Suprapubic skin (tissue), 4 donors: ENCODE results near the gene ABHD3.

ENCODE experiments used
- POLR2A ChIP-seq, 2 donors: fragments of 450-650 bp; IDR thresholded peaks; one replicate each; pipeline ENCODE4 v1.6.1; 2017; ENCODE audit warnings: antibody characterized with exemption in 2 of 2, mild to moderate bottlenecking in 2 of 2, moderate library complexity in 2 of 2
- POLR2AphosphoS5 ChIP-seq, 3 donors: sonication (generic); formaldehyde crosslinking; IDR thresholded peaks; one replicate each; pipeline ENCODE4 v1.6.1; 2017; ENCODE audit warnings: antibody characterized with exemption in 3 of 3
- TF ChIP-seq, protein P1 (sequence below), 2 donors: fragments of 200-600 bp in 1 of 2; fragments of 450-650 bp in 1 of 2; sonication (generic) in 1 of 2; IDR thresholded peaks; one replicate each; pipeline ENCODE4 v1.5.1; 2016 to 2019; ENCODE audit warnings: antibody characterized with exemption in 2 of 2, mild to moderate bottlenecking in 1 of 2, moderate library complexity in 1 of 2

DNA sequence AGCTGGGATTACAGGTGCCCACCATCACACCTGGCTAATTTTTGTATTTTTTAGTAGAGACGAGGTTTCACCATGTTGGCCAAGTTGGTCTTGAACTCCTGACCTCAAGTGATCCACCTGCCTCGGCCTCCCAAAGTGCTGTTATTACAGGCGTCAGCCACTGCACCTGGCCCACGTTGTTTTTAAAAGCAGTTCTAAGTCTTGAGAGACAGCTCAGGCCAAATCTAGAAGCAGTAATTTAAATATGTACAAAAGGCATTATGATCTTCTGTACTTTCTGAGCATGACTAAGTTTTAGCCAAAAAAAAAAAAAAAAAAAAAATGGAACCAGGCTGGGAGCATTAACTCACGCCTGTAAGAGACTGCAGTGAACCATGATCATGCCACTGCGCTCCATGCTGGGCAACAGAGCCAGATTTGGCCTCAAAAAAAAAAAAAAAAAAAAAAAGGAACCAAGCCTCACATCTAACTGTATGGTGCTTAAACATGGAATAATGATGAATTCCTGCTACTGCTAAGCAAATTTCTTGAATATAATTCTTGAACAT is 4.0 kb downstream of the ABHD3 start:
- TF ChIP-seq POLR2AphosphoS5 (IDR thresholded peaks at IDR 0.05) (no peak), POLR2A (IDR thresholded peaks at IDR 0.05) (no peak)
- TF ChIP-seq, protein P1, sequence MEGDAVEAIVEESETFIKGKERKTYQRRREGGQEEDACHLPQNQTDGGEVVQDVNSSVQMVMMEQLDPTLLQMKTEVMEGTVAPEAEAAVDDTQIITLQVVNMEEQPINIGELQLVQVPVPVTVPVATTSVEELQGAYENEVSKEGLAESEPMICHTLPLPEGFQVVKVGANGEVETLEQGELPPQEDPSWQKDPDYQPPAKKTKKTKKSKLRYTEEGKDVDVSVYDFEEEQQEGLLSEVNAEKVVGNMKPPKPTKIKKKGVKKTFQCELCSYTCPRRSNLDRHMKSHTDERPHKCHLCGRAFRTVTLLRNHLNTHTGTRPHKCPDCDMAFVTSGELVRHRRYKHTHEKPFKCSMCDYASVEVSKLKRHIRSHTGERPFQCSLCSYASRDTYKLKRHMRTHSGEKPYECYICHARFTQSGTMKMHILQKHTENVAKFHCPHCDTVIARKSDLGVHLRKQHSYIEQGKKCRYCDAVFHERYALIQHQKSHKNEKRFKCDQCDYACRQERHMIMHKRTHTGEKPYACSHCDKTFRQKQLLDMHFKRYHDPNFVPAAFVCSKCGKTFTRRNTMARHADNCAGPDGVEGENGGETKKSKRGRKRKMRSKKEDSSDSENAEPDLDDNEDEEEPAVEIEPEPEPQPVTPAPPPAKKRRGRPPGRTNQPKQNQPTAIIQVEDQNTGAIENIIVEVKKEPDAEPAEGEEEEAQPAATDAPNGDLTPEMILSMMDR (IDR thresholded peaks at IDR 0.05), result no peak
